B cell (primary cell): Measurements from ENCODE around the gene PHIP.

Source experiments
- CTCF ChIP-seq: fragments of 200-600 bp; IDR thresholded peaks from one replicate; pipeline ENCODE4 v1.8.0; 2022; ENCODE audit warnings: antibody characterized with exemption, mild to moderate bottlenecking
- EZH2 ChIP-seq: IDR thresholded peaks from 2 replicates; pipeline ENCODE4 v1.6.1; 2012; ENCODE audit warnings: borderline replicate concordance, low read depth, mild to moderate bottlenecking, moderate library complexity, low read length; ENCODE audit not compliant: insufficient read depth, poor library complexity, severe bottlenecking

GRCh38 chr6:79119217-79119616, 41.2 kb upstream of the PHIP start:
- TF ChIP-seq CTCF (no peak), EZH2 (no peak)
